H1 (cell line): ENCODE measurements around the gene RBCK1. TPM values are rescaled to one million over a fixed set of nuclear protein-coding genes. Genes with fewer than 3 reads are reported as not detected.

ENCODE experiments used
- ASH2L ChIP-seq: fragments of 200-600, 300-600 bp; sonication (generic); IDR thresholded peaks from one replicate; pipeline ENCODE4 v1.7.1; 2017; ENCODE audit warnings: low read length
- BACH1 ChIP-seq: IDR thresholded peaks from 2 replicates; pipeline ENCODE4 v1.6.1; 2012; ENCODE audit warnings: low read length, improper control_type of control experiment
- KDM1A ChIP-seq: fragments of 200-600, 300-600 bp; sonication (generic); IDR thresholded peaks from 2 replicates; pipeline ENCODE4 v1.7.1; 2016; ENCODE audit warnings: mild to moderate bottlenecking, low read length, borderline replicate concordance
- KDM5A ChIP-seq: fragments of 200-600 bp; IDR thresholded peaks from 2 replicates; pipeline ENCODE4 v1.7.1; 2012; ENCODE audit warnings: mild to moderate bottlenecking, low read length, inconsistent platforms, mixed read lengths
- NANOG ChIP-seq: IDR thresholded peaks from 2 replicates; pipeline ENCODE4 v1.6.1; 2011; ENCODE audit warnings: low read length, low read depth, mild to moderate bottlenecking, inconsistent platforms; ENCODE audit not compliant: insufficient read depth, poor library complexity, severe bottlenecking
- POLR2A ChIP-seq, 2 experiments: IDR thresholded peaks; 1 replicate in 1 of 2; 2 replicates in 1 of 2; pipeline ENCODE4 v1.6.1; 2011; ENCODE audit warnings: low read depth in 2 of 2, low read length in 2 of 2, mild to moderate bottlenecking in 2 of 2; ENCODE audit errors: control extremely low read depth in 1 of 2
- SIN3A ChIP-seq, 2 experiments: IDR thresholded peaks in 1 of 2; conservative IDR thresholded peaks in 1 of 2; 2 replicates each; pipeline ENCODE4 v1.6.1; 2011 to 2012; ENCODE audit warnings: low read length in 2 of 2, improper control_type of control experiment in 1 of 2, low read depth in 1 of 2, mild to moderate bottlenecking in 1 of 2
- polyA plus RNA-seq, 7 experiments: library from polyadenylated mRNA; depleted of rRNA in 3 of 7; stranded (reverse) in 5 of 7; unstranded in 2 of 7; fragments of >200 nt in 5 of 7; fragments of 200-250 nt in 2 of 7; gene quantifications; 1 replicate in 5 of 7; 2 replicates in 1 of 7; 4 replicates in 1 of 7; pipeline versions ENCODE4 v1.2.1 to v1.2.3, GENCODE V29; 2011 to 2013; ENCODE audit warnings: missing spikeins in 2 of 7, mixed read lengths in 2 of 7
- total RNA-seq: library from RNA; stranded (reverse); fragmentation: NEBNext Ultra II Directional; extraction: Animal tissue kit (Norgen Biotek cat#: 25700); gene quantifications from 2 replicates; pipeline ENCODE4 v1.2.1, GENCODE V29; 2021

Gene RBCK1
- total and polyA plus RNA-seq, 2 of the 8 experiments (the other 6 are each of a cell fraction or from before 2014, with no cell fraction given) = 43.1 to 54.7 TPM

- no peak for TF ChIP-seq POLR2A (IDR thresholded peaks at IDR 0.05; ENCODE audit: control extremely low read depth in 1 of 2, low read depth in 2 of 2, low read length in 2 of 2)
- no peak for TF ChIP-seq BACH1
- TF ChIP-seq NANOG = no peak
- TF ChIP-seq KDM5A = no peak
- TF ChIP-seq SIN3A (conservative IDR thresholded peaks at IDR 0.05 in 1 of 2, IDR thresholded peaks at IDR 0.05 in 1 of 2; ENCODE audit: low read depth in 1 of 2, low read length in 2 of 2) = no peak
- no peak for TF ChIP-seq ASH2L
- no peak for TF ChIP-seq KDM1A
Observed at GRCh38 chr20:478010-478948, 70.2 kb downstream of the RBCK1 start (continued).
